ENCODE results near the gene KLHL35.

- TF ChIP-seq CTCF (IDR thresholded peaks at IDR 0.05) (no peak), ZFX (IDR thresholded peaks at IDR 0.05; ENCODE audit: borderline replicate concordance) (no peak)
Measured at GRCh38 chr11:75375626-75376025, 57.4 kb downstream of the KLHL35 start.
